Measurements from ENCODE around the gene RAP1A.

- TF ChIP-seq, protein P1, sequence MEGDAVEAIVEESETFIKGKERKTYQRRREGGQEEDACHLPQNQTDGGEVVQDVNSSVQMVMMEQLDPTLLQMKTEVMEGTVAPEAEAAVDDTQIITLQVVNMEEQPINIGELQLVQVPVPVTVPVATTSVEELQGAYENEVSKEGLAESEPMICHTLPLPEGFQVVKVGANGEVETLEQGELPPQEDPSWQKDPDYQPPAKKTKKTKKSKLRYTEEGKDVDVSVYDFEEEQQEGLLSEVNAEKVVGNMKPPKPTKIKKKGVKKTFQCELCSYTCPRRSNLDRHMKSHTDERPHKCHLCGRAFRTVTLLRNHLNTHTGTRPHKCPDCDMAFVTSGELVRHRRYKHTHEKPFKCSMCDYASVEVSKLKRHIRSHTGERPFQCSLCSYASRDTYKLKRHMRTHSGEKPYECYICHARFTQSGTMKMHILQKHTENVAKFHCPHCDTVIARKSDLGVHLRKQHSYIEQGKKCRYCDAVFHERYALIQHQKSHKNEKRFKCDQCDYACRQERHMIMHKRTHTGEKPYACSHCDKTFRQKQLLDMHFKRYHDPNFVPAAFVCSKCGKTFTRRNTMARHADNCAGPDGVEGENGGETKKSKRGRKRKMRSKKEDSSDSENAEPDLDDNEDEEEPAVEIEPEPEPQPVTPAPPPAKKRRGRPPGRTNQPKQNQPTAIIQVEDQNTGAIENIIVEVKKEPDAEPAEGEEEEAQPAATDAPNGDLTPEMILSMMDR (IDR thresholded peaks at IDR 0.05): no peak
- no peak for TF ChIP-seq POLR2AphosphoS5 (IDR thresholded peaks at IDR 0.05; ENCODE audit: low read depth, low read length)
- TF ChIP-seq SIN3A (IDR thresholded peaks at IDR 0.05; ENCODE audit: borderline replicate concordance, insufficient read depth, low read depth, low read length): no peak
- no peak for TF ChIP-seq REST (IDR thresholded peaks at IDR 0.05; ENCODE audit: insufficient read depth in 1 of 2, low read depth in 2 of 2, low read length in 1 of 2)
These were observed 126.4 kb downstream of the RAP1A start for GRCh38 chr1:111745675-111746613.
